Measurements from ENCODE around the gene IFI27L1. TPM values are rescaled to one million over a fixed set of nuclear protein-coding genes. Genes with fewer than 3 reads are reported as not detected.

IFI27L1 gene
- total RNA-seq, 2 donors from 2014 or later, result 15.8 to 27.4 TPM

- intact Hi-C loops (cut with DNase I), result no loop called here
- no peak for DNase-seq
- H3K27ac ChIP-seq, result peak overlapping the region; percentile 74
These were observed 31.5 kb downstream of the IFI27L1 start for GRCh38 chr14:94112513-94113063.

DNA sequence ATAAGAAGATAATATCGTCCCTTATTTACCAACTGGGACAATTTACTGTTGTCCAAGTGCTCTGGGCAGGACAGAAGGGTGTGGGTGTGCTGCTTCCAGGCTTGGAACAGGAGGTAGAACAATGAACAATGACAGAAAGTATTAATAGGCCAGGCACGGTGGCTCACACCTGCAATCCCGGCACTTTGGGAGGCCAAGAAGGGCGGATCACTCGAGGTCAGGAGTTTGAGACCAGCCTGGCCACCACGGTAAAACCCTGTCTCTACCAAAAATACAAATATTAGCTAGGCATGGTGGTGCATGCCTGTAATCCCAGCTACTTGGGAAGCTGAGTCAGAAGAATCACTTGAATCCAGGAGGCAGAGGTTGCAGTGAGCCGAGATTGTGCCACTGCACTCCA is 32.0 kb downstream of the IFI27L1 start:
- no peak for DNase-seq
- Histone ChIP-seq H3K27me3 (no peaks in the 10 kb centered on the region), H3K4me3 (no peak overlapping the region), H3K36me3 (no peaks in the 10 kb centered on the region), H3K4me1 (no peaks in the 10 kb centered on the region), H3K9me3 (no peaks in the 10 kb centered on the region), H3K27ac (peak overlapping the region; percentile 54), H3K9ac (ENCODE audit: low read depth in 2 of 2, low read length in 2 of 2) (peak overlapping the region in 1 of 2 donors; percentile 43)
- TF ChIP-seq, protein P1, sequence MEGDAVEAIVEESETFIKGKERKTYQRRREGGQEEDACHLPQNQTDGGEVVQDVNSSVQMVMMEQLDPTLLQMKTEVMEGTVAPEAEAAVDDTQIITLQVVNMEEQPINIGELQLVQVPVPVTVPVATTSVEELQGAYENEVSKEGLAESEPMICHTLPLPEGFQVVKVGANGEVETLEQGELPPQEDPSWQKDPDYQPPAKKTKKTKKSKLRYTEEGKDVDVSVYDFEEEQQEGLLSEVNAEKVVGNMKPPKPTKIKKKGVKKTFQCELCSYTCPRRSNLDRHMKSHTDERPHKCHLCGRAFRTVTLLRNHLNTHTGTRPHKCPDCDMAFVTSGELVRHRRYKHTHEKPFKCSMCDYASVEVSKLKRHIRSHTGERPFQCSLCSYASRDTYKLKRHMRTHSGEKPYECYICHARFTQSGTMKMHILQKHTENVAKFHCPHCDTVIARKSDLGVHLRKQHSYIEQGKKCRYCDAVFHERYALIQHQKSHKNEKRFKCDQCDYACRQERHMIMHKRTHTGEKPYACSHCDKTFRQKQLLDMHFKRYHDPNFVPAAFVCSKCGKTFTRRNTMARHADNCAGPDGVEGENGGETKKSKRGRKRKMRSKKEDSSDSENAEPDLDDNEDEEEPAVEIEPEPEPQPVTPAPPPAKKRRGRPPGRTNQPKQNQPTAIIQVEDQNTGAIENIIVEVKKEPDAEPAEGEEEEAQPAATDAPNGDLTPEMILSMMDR (IDR thresholded peaks at IDR 0.05), result no peak
- intact Hi-C loops (cut with DNase I), result no loop called here

More at GRCh38 chr14:94112513-94113063, 31.5 kb downstream of the IFI27L1 start:
- peak overlapping the region; percentile 40 for H3K4me3 ChIP-seq
- TF ChIP-seq, protein P1 (IDR thresholded peaks at IDR 0.05), result no peak
- H3K4me1 ChIP-seq, result no peaks in the 10 kb centered on the region
- H3K9ac ChIP-seq (ENCODE audit: low read depth in 2 of 2, low read length in 2 of 2), result peak overlapping the region in 1 of 2 donors; percentile 43
- H3K27me3 ChIP-seq, result no peaks in the 10 kb centered on the region
- no peaks in the 10 kb centered on the region for H3K9me3 ChIP-seq
- no peaks in the 10 kb centered on the region for H3K36me3 ChIP-seq

- Histone ChIP-seq H3K36me3 (no peaks in the 10 kb centered on the region), H3K9me3 (no peaks in the 10 kb centered on the region), H3K4me1 (no peaks in the 10 kb centered on the region), H3K4me3 (no peak overlapping the region), H3K9ac (ENCODE audit: low read depth in 2 of 2, low read length in 2 of 2) (no peak overlapping the region), H3K27me3 (no peaks in the 10 kb centered on the region), H3K27ac (peak overlapping the region; percentile 54)
- peak; percentile 68 for DNase-seq
- intact Hi-C loops (cut with DNase I), result no loop called here
- TF ChIP-seq, protein P1 (IDR thresholded peaks at IDR 0.05), result no peak
These were observed 32.4 kb downstream of the IFI27L1 start for GRCh38 chr14:94113490-94113889.

- Histone ChIP-seq H3K9me3 (no peaks in the 10 kb centered on the region), H3K4me1 (no peaks in the 10 kb centered on the region), H3K27ac (peak overlapping the region; percentile 54), H3K27me3 (no peaks in the 10 kb centered on the region), H3K4me3 (no peak overlapping the region), H3K36me3 (no peaks in the 10 kb centered on the region), H3K9ac (ENCODE audit: low read depth in 2 of 2, low read length in 2 of 2) (peak overlapping the region in 1 of 2 donors; percentile 52)
- intact Hi-C loops (cut with DNase I), result no loop called here
- no peak for DNase-seq
- TF ChIP-seq, protein P1 (IDR thresholded peaks at IDR 0.05), result no peak
These were observed 32.9 kb downstream of the IFI27L1 start for GRCh38 chr14:94113908-94114588.

DNA sequence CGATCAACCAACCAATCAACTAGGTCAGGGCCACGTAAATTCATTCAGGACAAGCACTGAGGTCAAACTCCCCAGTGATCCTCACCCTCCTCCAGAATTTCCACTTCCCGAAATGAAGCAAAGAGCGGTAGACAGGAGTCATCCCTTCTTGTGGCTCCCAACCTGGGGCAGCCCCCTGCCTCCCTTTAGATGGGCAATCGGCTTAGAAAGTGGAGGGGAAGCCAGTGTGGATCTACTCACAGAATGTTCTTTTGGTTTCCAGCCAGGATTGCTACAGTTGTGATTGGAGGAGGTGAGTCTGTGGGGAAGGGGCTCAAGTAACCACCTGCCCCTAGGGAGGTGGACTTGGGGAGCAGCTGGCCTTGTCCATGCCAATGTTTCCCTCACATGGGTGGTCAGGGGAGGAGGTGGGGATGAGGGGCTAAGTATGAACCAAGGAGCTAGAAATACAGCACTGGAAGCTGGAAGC is 33.5 kb downstream of the IFI27L1 start:
- no peak for DNase-seq
- Histone ChIP-seq H3K9me3 (no peaks in the 10 kb centered on the region), H3K4me3 (no peak overlapping the region), H3K4me1 (no peaks in the 10 kb centered on the region), H3K27ac (no peak overlapping the region), H3K9ac (ENCODE audit: low read depth in 2 of 2, low read length in 2 of 2) (peak overlapping the region in 1 of 2 donors; percentile 52), H3K27me3 (no peaks in the 10 kb centered on the region), H3K36me3 (no peaks in the 10 kb centered on the region)
- intact Hi-C loops (cut with DNase I), result no loop called here
- TF ChIP-seq, protein P1 (IDR thresholded peaks at IDR 0.05), result no peak
